ENCODE results near the gene CDKAL1.
"Not testable (repeated sequence)": the region's sequence is repeated elsewhere in the genome, so short reads cannot be mapped to it uniquely, and the experiment has no call there.

The CDKAL1 gene

DNA sequence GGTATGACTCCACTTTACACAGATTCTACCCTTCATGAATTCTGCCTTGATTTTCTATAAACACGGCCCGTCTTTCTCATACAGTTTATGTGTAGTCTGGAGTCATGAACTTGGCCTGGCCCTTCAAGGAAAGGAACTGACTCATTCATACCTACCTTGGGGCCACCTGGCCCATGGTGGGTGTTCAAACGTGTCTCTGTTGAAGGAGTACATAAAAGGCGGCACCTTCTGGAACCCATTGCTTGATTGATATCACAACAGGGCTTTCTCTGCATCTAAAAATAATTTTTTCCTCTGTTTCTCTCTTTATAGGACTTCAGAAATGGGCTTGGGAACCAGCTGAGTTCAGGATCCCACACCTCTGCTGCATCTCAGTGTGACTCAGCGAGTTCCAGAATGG lies 696.3 kb downstream of the CDKAL1 start:
- no peak for DNase-seq

GRCh38 chr6:21235162-21235561 lies 700.9 kb downstream of the CDKAL1 start:
- DNase-seq, result no peak

DNA sequence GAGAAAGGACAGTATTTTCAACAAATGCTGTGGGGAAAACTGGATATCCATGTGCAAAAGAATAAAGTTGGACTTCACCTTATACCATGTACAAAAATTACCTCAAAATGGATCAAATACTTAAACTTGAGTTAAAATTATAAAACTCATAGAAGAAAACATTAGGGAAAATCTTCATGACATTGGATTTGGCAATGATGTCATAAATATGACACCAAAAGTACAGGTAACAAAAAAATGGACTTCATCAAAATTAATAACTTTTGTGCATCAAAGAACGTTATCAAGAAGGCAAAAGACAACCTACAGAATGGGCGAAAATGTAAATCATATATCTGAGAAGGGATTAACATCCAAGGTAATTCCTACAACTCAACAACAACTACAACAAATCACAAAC lies 704.0 kb downstream of the CDKAL1 start:
- no peak for DNase-seq

DNA sequence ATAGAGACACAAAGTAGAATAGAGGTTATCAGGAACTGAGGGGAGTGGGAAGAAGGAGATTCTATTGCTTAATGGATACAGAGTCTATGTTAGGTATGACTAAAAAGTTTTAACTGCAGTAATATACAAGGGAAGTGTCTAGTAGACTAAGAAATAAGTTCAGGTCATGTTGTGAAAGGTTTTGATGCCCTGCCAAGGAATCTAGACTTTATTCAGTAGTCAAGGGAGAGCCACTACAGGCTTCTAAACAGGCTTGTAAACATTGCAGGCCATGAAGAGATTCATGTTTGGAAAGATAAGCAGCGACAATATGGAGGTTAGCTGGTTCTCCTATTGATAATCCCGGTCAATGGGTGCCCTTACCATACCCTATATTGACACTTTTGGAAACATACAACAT lies 706.5 kb downstream of the CDKAL1 start:
- DNase-seq, result no peak

DNA sequence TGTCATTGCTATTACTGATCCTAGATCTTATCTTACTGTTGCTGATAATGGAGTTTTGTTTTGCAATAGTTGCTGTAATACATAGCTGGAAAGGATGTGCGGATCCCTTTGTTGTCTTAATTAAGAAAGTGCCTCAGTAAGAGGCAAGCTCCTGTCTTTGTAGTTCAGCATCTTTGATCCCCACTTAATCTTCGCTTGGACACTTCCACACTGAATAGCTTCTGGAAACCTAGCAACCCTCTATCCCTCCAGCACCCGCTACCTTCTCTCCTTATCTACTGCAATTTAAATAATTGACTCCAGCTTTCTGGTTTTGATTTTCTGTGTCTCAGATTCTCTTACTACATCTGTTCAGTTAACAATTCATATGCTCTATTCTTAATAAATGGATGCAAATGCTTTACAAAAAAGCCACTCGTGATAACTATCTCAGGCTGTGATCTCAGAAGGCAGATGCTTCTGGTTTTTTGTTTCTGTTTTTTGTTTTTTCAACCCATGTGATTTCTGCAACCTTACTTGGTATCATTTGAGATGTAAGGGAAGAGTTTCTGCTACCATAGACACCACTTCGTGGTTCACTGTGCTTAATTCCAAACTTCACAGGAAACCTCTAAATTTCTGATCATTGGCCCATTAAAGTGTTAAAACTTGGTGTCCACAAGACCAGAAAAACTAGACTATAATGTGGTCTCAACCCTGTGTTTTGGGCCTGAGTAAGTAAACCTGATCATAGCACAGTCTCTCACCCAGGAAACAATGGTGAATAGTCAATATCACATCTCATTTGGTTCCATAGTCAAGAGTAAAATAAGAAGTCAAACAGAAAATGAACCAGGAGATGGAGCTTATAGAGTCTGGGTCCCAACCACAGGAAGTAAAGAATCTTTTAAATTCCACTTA lies 707.2 kb downstream of the CDKAL1 start:
- no peak for DNase-seq

DNA sequence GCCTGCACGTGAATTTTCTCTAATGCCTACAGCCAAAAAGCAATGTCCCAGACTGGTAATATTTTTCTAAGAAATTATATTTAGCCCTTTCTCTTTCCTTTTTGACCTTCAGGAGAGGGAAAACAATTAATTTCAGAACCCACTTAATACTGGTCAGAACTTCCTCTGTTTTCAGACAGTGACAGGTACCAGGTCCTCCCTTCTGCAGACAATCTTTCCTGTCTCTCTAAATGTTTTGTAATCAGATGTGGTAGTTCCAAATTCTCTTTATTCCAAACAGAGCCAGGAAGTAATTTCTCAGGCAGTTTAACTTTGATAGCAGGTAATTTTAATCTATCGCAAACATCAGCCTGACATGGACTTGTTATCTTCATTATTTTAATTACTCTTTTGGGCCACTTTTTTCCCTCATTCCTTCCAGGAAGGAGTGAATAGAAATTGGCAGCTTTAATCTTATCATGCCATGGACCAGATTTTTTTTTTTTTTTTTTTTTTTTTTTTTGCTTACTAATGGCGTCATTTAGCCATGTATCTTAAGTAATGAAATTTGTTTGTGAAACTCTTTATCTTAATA lies 710.7 kb downstream of the CDKAL1 start:
- DNase-seq, result no peak

DNA sequence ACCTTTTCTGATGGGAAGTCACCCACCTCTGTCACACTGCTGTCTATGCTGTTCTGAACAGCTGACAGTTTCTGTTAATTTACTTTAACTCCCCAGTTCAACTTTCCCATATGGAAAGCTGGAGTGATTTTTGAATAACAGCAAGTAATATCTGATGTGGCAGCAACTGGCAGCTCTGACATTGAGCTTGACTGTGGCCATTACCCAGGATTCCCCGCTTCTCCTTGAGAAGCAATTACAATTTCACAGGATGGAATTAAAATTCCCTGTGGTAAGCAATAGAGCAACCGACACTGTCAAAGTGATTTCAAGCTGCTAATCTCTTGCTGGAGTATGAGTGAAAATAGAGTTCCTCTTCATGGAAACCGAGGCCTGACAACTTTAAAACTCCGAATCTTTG lies 711.2 kb downstream of the CDKAL1 start:
- no peak for DNase-seq

GRCh38 chr6:21246075-21246474 lies 711.8 kb downstream of the CDKAL1 start:
- no peak for DNase-seq

DNA sequence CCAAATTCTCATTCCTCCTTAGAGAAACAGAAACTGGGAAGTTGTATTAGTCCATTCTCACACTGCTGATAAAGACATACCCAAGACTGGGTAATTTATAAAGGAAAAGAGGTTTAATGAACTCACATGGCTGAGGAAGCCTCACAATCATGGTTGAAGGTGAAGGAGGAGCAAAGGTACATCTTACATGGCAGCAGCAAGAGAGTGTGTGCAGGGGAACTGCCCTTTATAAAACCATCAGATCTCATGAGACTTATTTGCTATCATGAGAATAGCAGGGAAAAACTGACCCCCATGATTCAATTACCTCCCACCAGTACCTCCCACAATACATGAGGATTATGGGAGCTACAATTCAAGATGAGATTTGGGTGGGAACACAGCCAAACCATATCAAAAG lies 720.2 kb downstream of the CDKAL1 start:
- not testable (repeated sequence) for DNase-seq

- DNase-seq, result no peak
These were observed 721.9 kb downstream of the CDKAL1 start for GRCh38 chr6:21256197-21256596.

- DNase-seq, result no peak
These were observed 722.9 kb downstream of the CDKAL1 start for GRCh38 chr6:21257125-21257524.

DNA sequence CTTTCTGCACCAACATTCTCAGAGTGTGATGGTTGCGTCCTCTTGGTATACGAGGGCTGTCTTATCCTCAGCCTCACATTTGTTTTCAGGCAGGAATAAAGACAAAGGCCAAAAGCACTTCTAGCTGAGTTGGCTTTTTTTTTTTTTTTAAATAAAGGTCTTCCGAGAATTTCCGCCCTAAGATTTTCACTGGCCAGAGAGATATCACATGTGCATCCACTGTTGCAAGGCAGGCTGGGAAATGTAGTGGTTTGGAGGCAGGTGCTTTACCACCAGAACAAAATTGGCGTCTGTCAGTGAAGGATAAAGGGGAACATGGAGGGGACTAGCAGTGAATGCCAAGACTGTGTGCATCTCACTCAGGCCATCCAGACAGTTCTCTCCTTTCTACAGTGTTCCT lies 724.4 kb downstream of the CDKAL1 start:
- no peak for DNase-seq

- DNase-seq, result no peak
These were observed 725.4 kb downstream of the CDKAL1 start for GRCh38 chr6:21259660-21260059.

- DNase-seq, result no peak
These were observed 728.2 kb downstream of the CDKAL1 start for GRCh38 chr6:21262504-21262903.

DNA sequence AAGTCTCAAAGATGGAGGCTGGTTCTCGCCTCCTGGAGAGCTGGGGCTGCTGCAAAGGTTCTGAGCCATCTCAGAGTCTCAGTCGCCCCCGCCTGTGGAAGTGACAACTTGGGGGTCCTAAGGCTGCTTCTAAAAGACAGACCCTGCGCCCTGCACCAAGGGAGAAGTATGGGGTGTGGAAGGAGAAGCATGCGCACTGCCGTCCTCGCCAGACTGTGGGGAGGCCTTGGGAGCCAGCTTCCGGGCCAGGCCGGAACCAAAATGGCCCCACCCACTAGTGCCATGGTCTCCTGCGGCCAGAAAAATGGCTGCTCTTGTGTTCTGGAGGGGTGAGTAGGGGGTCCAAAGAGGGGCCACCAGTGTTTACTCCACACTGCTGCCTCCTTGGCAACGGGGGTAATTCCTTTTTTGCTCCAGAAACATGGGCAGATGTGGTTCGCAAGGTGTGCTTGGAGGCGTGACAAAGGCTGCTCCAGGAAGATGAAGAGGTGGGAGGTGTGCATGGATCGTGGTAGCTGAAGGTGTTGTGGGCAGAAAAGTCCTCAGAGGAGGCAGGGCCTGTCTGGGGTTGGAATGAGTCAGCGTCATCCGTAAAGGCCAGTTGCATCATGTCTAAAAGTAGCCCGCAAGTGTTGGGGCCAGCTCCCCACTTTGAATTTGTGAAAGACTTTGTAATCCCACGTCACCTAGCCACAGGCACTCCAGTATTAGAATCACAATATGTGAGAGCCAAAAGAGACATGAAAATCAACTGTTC lies 729.5 kb downstream of the CDKAL1 start:
- no peak for DNase-seq

- DNase-seq, result peak; percentile 26
These were observed 730.2 kb downstream of the CDKAL1 start for GRCh38 chr6:21264288-21265033.

DNA sequence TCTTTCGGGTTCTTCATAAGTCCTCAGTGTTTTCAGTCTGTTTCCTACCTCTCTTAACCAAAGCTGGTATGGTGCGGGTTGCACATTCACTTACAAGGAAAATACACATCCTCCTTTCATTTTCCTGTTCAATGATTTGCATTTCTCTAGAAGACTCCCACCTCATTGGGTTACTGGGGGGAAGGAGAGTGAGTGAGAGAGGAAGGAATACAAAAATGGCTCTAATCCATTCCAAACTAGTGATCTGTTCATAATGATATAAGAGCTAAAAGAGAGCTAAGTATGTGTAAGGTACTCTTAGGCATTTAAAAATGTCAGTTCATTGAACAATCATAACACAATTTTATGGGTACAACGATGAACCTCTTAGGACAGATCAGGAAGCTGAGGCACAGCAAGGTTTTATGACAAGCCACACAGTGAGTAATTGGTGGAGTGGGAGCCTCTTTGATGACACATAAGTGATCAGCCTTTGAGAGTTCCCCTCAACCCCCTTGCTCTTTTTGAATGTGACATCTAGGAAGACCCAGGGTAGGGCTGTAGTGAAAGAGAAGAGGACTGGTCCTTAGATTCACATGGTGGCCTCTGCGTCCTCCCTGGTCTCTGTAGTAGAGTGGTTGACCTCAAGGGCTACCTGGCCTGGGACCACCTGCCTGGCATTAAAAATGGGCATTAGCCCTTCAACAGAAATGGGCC lies 730.9 kb downstream of the CDKAL1 start:
- no peak for DNase-seq

GRCh38 chr6:21265730-21266044 lies 731.4 kb downstream of the CDKAL1 start:
- DNase-seq, result peak; percentile 32

- DNase-seq, result no peak
These were observed 736.5 kb downstream of the CDKAL1 start for GRCh38 chr6:21270636-21271201.

DNA sequence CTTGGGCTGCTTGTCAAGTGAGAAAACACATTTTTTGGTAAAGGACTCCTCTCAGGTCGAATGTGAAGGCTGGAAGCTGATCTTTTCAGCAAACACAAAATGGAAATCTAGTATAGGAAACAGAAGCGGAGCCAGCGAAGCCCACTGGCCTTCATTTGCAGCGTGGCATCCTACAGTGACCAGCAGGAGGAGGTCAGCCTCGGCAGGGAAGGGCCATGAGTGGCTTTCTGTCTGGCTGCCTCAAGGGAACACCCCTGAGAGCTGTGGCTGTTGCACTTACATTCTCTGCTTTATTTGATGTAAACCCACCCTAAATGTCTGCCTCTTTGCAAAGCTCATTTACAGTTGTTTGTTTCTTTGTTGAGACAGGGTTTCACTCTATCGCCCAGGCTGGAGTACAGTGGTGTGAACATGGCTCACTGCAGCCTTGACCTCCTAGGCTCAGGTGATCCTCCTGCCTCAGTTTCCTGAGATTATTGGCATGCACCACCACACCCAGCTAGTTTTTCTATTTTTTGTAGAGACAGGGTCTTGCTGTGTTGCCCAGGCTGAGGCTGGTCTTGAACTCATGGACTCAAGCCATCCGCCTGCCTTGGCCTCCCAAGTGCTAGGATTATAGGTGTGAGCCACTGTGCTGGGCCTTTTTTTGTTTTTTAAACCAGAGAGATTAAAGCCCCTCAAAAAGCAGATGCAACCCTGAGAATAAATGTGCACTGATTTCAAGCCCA lies 737.3 kb downstream of the CDKAL1 start:
- no peak for DNase-seq

DNA sequence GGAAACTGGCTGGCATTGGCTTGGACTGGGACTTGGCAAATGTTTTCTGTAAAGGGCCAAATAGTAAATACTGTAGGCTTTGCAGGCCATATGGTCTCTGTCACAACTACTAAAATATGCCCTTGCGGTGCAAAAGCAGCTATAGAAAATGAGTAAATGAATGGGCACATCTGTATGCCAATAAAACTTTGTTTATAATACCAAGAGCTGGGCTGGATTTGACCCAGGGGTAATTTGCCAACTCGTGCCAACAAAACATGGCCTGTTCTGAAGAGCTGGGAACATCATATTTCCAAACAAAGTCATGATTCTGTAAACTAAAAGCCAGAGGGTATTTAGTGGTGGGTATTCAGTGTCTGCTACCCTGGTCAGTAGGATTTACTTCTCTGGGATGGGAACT lies 739.2 kb downstream of the CDKAL1 start:
- DNase-seq, result no peak

GRCh38 chr6:21274851-21275250 lies 740.6 kb downstream of the CDKAL1 start:
- no peak for DNase-seq
